GM21423 (cell line): ENCODE measurements around the gene GKN2.

Experiments
- ATAC-seq: cut with Tn5 transposase; IDR thresholded peaks from one replicate; pipeline ENCODE4 v1.9.1; 2021; ENCODE audit warnings: mild to moderate bottlenecking, moderate library complexity; ENCODE audit not compliant: unreplicated experiment

Gene GKN2, protein sequence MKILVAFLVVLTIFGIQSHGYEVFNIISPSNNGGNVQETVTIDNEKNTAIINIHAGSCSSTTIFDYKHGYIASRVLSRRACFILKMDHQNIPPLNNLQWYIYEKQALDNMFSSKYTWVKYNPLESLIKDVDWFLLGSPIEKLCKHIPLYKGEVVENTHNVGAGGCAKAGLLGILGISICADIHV

DNA sequence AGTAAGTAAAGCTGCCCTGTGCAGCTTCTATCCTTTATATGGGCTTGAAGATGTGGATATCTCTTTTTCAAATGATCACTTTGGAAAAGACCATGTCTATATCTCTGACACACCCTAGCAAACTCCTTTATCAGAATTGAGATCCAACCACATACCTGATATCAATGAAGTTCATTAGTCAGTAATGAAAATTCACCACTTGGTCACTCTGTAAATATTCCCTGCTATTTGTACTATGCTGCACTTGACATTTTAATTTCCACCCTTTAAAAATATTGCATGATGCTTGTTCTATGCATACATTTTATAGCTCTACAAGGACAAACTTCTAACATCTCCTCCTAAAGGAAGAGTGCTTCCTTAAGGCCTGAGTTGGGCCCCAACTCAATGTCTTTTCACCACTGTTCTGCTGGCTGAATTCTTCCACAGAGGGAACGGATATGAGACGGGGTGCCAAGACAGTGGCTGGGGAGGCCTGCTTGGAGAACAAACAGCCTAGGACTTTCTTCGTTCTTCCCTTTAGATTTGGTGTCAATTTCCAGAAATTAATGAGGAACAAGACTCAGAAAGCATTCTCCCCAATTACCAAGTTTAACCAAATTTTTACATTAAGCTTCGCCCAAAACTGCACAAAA, at the start of gene GKN2:
Gene GKN2, minus strand, starts transcription at position 7 of the 635 bp plus-strand sequence. CDS start 32 bp downstream, outside the sequence.
- ATAC-seq, result no peak

DNA sequence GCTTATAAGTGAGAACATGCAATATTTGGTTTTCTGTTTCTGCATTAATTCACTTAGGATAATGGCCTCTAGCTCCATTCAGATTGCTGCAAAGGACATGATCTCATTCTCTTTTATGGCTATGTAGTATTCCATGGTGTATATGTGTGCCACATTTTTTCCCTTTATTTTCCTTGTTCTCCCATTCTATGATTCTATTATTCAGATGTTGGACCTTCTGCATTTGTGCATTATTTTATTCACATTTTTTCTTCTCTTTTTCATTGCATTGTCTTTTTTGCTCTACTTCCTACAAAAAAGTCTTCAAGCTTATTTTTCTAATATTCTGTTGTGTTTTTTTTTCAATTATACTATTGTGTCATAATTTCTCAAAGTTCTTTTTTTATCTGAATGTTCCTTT, 49.2 kb upstream of the GKN2 start:
- no peak for ATAC-seq

DNA sequence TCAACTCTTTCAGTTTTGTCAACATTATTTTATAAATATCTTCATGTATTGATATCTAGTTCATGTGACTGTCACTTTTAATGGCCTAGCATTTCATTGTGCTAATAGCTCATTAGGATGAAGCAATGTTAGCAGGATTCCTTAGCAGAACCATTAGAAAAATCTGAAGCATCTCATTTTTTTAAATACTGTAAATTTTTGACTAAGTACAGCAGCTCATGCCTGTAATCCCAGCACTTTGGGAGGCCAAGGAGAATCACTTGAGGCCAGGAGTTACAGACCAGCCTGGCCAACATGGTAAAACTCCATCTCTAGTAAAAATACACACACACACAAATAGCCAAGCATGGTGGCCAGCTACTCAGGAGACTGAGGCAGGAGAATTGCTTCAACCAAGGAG, 44.7 kb upstream of the GKN2 start:
- no peak for ATAC-seq

DNA sequence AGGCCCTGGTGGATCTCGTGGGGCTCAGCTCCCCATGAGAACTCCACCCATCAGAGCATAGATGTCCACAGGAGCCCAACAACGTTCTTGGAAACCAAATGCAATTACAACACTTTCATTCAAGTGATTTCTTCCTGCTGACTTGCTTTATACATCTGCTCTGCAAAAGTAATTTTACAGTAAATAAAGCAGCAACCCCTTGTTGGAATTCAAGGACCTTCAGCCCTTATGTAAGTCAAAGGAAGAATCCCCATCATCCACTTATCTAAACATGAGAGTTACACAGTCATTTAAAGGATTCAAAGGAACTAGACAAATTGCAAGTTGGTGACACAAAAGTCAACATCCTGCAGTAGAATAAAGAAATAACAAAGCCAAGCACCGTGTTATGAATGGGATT, 43.2 kb upstream of the GKN2 start:
- no peak for ATAC-seq

DNA sequence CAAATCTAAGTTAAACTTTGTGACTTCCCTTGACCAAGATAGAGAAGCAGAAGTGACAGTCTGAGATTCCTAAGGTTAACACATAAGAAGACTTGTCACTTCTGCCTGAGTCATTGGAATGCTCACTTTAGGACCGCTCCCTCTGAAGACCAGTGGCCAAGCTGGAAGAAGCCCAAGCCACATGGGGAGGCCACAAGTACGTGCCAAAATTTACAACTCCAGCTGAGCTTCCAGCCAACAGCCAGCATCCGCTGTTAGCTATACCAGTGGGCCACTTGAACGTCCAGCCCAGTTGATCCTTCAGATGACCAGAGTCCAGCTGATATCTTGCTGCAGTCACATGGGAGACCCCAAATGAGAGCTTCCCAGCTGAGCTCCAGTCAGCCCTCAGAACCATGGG, 42.2 kb upstream of the GKN2 start:
- ATAC-seq, result no peak

DNA sequence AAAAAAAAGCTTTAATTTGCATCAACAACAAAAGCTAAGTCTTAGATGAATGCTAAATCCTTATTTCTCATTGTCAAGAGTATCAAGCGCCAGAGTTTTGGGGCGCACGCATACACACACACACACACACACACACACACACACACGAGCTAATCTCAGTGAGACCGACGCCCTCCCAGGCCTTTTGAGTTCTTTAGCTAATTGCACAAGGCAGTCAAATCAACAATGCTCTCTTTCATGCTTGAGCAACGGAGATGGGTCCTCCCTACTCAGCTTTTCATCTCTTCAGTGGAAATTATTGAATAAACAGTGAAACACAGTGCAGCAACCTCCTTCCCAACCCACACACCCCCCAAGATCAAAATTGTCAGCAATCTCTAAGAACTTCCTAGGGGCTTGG, 41.0 kb upstream of the GKN2 start:
- ATAC-seq, result no peak

DNA sequence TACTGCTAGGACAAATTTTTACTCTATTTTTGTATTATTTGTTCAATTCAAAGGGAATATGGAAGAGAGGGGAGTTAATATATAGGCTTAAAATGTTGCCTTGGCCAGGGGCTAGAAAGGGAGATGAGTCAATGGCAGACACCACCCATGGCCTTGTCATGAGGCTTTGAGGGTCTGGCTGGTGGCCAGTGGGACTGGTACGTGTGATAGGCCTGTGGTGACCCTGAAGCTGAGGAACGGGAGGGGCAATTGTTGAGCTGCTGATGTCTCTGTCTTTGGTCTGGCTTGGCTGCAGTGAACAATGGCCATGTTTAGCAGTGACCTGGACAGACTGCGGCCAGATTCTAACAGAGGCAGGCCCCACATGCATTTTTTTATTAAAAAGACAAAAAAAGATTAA, 40.2 kb upstream of the GKN2 start:
- no peak for ATAC-seq

DNA sequence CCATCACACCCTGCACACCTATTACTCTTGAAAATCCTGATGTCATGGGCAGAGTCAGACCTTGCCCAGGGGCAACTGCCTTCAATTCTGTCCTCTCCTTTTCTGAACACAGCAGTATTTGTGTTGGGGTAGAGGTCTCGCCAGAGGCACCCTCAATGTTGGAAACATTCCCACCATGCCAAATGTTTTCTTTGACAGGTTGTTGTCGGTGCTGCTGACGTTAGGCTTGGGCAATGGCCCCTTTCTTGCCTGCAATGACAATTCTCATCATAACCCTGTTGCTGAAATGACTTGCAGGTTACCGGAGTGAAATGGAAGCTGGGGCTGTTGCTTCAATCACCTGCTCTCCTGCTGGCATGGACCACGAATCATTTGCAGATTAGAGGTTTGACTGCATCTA, 39.6 kb upstream of the GKN2 start:
- ATAC-seq, result no peak

DNA sequence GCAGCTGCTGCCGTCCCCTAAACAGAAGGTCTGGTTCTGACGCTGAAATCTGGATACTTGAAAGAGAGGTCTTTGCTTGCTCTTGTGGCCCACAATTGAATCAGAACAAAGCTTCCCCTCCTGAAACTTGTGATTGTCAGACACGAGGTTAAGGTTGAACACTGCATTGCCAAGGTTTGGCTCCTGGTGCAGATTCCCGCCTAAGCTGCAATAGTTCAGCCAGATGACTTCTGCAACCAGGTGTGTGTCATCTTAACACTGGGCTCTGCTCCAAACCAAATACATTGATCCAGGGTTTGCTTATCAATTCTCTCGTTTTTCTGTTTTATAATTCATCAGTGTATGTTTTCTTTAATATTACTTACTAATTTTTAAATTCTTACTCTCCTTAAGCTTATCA, 36.3 kb upstream of the GKN2 start:
- ATAC-seq, result no peak

DNA sequence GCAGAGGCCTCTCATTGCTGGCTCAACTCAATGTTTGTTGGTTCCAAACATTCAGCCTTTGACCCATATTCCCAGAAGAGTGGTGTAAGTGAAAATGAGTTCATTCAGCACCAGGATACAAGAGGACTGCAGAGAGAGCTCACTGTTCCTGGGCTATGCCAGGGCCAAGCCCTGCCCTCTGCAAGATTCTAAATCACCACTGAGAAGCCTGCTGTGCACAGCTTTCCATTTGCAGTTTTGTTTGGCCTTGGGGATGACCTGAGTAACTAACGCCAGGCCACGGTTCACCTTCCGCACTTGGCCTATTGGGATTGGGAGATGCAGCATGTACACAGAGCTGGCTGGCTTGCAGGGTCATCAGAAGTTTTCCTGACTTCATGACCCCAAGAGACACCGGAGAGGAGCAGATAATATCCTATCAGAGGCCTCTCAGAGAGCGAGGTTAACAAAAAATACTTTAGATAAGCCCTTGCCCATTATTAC, 34.4 kb upstream of the GKN2 start:
- no peak for ATAC-seq

DNA sequence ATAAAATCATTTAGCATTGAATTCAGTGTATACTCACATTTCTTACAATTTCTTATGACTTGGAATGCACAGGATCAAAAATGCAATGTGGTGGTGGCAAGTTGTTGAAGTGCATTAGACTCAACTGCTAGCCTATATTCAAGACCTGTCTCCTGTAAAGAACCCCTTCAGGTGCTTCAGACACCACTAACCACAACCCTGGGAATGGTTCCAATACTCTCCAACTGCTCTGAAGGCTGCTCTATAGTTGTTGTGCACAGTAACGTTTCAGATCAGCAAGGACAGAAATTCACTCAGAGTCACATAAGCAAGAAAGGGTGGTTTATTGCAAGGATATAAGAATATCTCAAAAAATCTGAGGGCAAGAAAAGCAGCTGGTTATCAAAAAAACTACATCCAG, 28.3 kb upstream of the GKN2 start:
- ATAC-seq, result no peak

DNA sequence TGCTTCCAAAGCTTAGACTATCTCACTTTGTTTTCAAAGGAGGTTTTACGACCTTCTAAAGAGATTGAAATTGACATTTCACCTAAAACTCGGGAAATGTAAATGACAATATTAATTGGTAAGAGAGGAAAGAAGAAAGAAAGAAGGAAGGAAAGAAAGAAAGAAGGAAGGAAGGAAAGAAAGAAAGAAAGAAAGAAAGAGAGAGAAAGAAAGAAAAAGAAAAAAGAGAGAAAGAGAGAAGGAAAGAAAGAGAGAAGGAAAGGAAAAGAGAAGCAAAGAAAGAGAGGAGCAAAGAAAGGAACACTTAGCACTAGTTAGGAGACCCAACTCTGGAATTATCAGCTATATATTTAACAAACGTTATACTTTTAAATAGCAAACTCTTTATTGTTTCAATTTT, 25.4 kb upstream of the GKN2 start:
- no peak for ATAC-seq

DNA sequence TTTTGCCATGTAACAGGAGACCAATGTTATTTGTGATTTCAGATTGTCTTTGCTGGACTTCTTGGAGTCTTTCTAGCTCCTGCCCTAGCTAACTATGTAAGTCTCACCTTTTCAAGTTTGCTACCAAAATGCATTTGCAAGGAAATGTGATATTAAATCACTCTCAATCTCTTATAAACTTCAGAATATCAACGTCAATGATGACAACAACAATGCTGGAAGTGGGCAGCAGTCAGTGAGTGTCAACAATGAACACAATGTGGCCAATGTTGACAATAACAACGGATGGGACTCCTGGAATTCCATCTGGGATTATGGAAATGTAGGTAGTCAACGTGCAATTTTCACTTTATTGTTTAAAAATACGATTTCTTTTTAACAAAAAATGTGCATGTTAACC, 24.8 kb upstream of the GKN2 start:
- ATAC-seq, result no peak

DNA sequence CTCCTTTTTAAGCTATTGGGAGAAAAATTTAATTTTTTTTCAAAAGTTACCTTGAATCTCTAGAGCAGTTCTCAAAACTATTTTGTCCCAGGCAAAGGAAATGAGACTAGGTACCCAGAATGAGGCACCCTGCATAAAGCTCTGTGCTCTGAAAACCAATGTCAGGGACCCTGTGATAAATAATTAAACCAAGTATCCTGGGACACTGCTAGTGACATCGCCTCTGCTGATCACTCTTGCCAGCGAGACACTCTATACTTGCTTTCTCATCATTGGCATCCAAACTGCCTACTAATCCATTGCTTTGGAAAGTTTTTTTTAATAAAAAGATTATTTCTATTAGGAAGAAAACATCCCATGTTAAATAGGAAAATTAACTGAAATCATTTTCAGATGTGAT, 23.2 kb upstream of the GKN2 start:
- ATAC-seq, result no peak

DNA sequence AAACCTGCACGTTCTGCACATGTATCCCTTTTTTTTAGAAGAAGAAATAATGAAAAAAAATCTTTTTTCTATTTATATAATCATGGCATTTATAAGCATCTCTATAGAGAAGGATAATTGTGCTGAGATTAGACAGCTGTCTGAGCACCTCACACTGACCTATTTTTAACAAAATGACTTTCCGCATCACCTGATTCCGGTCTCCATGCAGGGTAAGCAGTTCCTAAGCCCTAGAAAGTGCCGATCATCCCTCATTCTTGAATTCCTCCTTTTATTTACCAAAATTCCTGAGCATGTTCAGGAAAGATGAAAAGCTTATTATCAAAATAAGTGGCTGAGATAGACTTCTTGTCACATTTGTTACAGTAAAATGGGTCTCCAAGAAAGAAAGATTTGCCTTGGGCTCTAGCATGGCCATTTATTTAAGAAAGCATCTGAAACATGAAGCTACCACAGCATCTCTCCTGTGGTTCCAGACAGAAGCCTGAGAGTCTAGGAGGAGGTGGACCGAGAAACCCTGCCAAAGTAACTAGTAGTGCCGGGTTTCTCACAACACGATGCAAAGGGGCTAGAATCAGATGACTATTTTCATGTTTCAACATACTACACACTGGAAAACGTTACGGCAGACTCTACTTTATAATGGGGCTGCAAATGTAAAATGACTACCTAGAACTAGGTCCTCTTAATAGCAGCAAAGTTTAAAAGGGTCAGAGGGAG, 22.4 kb upstream of the GKN2 start:
- ATAC-seq, result no peak

DNA sequence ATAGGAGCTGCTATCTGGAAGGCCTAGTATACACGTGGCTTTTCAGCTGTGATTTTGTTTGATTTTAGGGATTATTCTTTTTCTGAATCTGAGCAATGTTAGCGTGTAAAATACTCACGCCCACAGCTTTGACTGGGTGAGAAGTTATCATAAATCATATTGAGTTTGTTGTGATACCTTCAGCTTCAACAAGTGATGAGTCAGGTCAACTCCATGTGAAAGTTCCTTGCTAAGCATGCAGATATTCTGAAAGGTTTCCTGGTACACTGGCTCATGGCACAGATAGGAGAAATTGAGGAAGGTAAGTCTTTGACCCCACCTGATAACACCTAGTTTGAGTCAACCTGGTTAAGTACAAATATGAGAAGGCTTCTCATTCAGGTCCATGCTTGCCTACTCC, 21.6 kb upstream of the GKN2 start, which contains the start of gene GKN1:
Gene GKN1, plus strand, starts transcription at position 386 of the 400 bp plus-strand sequence. CDS start 42 bp downstream, outside the sequence.
- no peak for ATAC-seq

DNA sequence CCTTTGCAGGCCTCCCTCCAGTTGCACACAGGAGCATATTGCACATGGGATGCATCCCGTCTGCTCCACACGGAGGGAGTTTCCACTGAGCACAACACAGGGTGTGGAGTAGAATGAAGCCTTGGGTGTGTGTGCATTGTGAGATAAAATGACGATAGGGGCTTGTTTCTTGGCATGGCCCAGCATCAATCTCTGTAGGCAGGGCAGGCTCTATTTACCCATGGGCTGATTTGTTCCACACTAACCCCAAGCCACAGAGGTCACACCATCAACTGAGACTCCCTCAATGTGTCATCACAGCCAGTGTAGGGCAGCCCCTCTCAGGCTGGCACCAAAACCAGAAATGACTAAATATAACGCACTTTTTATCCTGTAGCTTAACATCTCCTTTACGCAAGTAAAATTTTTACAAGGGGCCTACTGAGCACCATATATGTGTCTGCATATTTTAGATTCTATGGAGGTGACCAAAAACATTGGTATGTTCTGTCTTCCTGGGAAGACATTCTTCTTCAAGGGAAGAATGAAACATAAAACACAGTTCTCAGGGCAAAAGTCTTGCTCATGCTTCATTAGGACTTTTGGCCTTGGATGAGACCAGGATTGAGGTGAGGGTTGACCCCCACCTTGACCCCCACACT, 19.0 kb upstream of the GKN2 start:
- ATAC-seq, result no peak

DNA sequence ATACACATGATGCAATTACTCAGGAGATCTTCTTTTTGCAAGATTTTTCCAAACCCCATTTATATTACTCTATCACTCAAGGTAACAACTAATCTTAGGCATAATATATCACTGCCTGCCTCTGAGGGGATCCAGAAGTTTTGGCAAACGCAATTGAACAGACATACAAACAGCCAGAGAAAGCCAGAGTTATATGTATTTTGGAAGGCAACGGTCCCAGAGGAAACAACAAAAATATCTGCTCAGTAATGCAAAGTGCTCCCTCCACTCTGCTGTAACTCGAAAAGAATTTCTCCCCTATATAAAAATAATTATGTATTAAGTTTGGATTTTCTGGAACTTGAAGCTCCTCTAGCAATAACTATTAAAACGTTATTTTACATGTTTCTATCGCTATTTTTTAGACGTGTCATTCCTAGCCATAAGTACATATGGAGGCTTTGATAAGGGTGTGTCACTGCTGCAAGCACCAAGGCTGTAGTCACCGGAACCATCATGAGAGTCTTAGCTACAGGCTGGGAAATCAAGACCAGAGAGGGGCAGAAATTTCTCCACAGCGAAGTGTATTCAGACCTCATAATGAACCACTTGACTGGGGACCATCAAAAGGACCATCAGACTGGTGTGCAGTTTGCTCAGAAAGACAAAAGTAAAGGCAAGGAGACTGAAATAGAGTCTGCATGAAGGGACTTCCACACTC, 18.0 kb upstream of the GKN2 start:
- ATAC-seq, result no peak

DNA sequence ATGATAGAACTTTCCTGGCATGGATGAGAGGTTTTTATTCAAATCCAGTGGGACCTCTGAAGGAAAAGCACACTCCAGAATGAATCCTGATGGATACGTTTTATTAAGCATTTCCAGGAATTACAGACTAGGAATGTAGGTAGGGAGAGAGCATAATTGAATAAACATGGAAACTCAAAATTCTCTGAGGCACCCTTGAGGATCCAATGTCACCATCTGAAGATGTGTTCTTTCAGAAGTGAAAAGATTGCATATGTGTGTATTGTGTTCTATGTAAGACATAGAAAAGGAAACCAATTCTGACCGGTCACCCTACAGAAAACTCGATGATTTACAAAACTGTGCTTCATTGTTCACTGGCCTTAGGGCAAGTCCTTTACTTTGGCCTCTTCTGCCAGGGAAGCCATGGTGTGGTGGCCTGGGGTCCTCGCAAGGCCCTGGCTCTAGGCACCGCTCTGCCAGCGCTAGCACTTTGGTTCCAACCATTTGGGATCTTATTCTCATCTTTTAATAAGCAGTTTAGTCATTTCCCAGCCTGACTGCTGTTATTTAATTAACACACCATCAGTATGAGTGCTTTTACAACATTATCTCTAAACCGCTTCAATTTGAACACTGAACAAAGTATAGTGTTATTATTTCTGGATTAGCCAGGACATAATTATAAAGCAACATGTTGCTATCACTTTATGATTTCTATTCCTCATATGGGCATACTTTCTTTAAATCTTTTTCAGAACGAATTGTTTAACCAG, 17.2 kb upstream of the GKN2 start:
- no peak for ATAC-seq

DNA sequence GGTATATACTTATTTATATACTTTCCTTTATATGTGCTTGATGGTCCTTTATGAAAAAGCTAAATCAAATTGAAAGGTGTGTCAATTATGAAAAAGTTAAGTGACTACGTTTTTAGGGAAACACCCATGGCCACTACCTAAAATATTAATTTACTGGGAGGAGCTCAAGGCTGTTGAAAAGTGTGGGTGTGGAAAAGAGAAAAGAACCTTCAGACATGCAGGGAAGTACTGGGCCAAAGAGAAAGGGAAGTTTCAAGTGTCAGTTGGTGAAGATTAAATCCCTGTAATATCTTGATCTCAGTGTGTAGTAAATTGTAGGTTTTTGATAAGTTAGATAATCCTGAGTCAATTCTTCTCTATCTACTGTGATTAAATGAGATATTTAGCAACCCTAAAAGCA, 15.5 kb upstream of the GKN2 start:
- ATAC-seq, result no peak
